GM19467 (cell line): Measurements from ENCODE around the gene OR2T10.
"Not testable (repeated sequence)": the region's sequence is repeated elsewhere in the genome, so short reads cannot be mapped to it uniquely, and the experiment has no call there.

Experiments used
- ATAC-seq: cut with Tn5 transposase; IDR thresholded peaks from one replicate; pipeline ENCODE4 v1.9.1; 2021; ENCODE audit warnings: mild to moderate bottlenecking, moderate library complexity; ENCODE audit not compliant: unreplicated experiment

OR2T10 gene

DNA sequence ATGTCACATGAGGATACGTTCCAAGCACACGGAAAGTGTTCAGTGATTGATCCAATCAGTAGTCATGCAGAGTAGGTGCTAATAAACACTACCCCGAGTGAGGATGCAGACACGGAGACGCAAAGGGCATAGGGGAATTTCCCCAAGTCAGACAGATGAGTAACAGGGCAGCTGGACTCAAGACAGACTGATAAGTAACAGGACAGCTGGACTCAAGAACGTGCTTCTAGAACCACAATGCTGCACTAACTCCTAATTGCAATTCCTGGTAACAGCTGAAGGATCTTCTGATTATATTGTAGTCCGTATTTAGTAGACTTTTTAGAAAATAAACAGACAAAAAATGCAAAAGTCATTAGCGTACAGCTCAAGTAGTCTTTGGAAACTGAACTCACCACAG is 1.9 kb upstream of the OR2T10 start:
- no peak for ATAC-seq

GRCh38 chr1:248596615-248597014 is 885 bp downstream of the OR2T10 start:
- no peak for ATAC-seq

- no peak for ATAC-seq
These were observed 4.3 kb downstream of the OR2T10 start for GRCh38 chr1:248593226-248593625.

DNA sequence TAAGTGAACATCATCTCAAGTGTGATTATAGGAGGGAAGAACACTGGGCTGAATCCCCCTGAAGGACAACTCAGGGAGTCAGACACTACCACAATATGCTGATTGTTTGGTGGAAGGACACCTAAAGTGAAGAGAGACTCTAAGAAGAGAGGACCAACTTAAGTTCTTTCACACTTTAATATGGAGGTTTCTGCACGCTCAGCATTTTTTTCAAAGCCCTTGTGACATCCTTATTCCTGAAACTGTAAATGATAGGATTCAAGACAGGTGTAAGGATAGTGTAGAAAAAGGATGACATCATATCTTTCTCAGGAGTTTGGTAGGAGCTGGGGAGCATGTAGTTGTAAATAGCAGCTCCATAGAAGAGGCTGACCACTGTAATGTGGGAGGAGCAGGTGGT is 4.8 kb downstream of the OR2T10 start:
- ATAC-seq, result no peak

DNA sequence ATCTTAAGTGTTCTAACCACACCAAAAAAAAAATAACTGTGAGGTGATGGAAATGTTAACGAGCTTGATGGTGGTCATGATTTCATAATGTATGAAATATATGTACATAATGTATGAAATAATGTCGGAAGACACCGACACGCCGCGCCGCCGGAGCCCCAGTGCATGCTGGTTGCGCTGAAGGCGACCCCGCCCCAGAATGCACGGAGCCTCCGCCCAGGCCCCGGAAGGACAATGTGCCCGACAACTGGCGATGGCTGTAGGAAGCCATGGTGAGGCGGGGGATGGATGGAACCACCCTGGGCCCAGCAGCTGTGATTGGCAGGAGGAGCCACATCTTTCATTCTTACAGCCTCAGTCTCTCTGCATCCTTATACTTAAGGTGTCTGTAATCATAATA is 7.4 kb downstream of the OR2T10 start:
- ATAC-seq, result no peak

- ATAC-seq, result no peak
These were observed 8.2 kb downstream of the OR2T10 start for GRCh38 chr1:248589334-248589733.

GRCh38 chr1:248585266-248585665 is 12.2 kb downstream of the OR2T10 start:
- no peak for ATAC-seq

GRCh38 chr1:248576260-248576980 is 21.1 kb downstream of the OR2T10 start:
- no peak for ATAC-seq

GRCh38 chr1:248574657-248575056 is 22.8 kb downstream of the OR2T10 start, which contains the start of gene OR2T34:
Gene OR2T34 (minus strand): TSS chr1:248574757. CDS start chr1:248574757, 0 bp downstream.
- not testable (repeated sequence) for ATAC-seq

DNA sequence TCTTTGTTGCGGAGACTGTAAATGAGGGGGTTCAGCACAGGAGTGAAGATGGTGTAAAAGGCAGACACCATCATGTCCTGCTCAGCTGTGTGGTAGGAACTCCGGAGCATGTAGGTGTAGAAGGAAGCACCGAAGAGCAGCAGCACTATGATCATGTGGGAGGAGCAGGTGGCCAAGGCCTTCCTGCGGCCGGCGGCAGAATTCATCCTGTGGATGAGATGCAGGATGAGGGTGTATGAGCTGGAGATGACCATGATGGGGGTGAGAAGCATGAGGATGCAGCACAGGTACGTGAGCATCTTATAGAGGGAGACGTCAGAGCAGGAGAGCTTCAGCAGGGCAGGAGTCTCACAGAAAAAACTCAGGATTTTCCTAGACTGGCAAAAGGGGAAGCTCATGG is 23.6 kb downstream of the OR2T10 start:
- ATAC-seq, result not testable (repeated sequence)

DNA sequence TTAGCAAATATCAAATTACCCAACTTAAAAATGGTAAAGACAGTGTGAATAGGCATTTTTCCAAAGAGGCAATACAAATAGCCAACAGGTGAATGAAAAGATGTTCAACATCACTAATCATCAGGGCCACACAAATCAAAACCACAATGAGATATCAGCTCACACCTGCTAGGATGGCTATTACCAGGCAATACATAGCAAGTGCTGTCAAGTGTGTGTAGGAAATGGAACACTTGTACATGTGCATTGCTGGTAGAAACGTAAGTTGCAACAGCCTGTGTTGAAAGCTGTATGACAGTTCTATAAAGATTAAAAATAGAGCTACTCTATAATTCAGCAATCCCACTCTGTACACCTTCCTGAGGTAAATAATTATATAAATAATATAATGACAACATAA is 25.5 kb downstream of the OR2T10 start:
- peak; percentile 56 for ATAC-seq

DNA sequence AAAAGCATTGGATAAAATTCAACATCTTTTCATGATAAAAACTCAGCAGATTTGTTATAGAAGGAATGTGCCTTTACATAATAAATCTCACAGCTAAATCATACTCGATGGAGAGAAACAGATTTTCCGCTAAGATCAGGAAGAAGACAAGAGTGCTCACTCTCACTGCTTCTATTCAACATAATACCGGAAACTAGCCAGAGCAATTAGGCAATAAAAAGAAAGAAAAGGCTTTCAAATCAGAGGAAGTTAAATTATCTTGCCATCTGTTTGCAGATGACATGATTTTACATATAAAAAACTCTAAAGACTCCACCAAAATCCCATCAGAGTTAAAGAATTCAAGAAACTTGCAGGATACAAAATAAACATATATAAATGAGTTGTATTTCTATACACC is 26.7 kb downstream of the OR2T10 start:
- ATAC-seq, result not testable (repeated sequence)

GRCh38 chr1:248569049-248569448 is 28.5 kb downstream of the OR2T10 start:
- ATAC-seq, result not testable (repeated sequence)

DNA sequence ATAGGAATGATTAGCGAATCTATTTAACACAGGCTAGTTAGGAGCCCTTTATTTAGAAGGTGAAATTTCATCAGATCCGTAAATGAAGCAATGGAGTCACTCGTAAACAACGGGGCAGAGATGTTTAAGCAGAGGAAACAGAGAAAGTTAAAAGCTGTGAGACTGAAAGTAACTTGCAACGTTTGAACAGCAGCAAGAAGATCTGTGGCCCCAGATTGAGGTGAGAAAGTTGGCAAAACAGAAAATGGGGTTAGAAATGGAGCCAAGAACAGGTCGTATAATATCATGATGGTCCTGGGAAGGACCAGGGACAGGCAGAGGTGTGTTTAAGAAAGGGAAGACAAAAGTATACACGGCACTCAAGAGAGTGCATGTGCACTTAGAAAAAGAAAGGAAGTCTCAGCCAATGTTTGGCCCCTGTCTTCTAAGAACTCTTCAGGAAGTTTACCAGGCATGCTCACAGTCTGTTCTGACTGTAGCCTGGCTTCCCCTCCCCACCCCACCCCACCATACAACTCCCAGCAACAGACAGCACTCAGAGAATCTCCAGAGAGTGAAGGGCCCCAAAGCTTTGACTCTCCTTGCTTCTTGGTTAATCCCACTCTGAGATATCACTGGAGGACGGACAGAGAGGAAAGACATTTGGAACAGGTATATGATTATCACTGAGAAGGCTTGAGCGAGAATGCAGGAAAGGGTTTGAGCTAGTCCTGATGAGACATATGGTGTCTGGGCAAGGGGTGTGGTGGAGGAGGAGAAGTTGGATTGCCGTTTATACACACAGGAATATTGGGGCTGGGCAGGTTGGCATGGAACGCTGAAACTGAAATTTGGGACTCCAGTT is 31.7 kb downstream of the OR2T10 start:
- ATAC-seq, result peak; percentile 50

DNA sequence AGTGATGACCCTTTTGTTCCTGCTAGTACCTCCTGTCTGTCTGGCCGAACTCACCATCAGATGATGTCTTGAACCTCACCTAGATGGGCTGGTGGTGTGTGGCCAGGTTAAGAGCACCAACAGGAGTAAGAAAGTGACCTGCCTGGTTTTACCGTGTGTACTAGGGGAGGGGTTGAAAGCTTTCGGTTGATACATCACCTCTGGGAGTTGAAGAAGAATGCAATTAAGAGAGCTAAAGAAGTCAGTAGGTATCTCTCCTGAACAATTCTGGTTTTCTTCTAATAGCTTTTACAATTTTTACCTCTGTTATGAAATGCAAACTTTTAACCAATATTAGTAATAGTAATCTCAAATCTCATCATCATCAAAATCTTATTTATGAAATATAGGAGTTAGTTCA is 34.8 kb downstream of the OR2T10 start, which contains the start of gene OR2T29:
TSS of gene OR2T29 (minus strand) at position 101 of the 400 bp plus-strand sequence. CDS start 3,281 bp downstream, outside the sequence.
- not testable (repeated sequence) for ATAC-seq

DNA sequence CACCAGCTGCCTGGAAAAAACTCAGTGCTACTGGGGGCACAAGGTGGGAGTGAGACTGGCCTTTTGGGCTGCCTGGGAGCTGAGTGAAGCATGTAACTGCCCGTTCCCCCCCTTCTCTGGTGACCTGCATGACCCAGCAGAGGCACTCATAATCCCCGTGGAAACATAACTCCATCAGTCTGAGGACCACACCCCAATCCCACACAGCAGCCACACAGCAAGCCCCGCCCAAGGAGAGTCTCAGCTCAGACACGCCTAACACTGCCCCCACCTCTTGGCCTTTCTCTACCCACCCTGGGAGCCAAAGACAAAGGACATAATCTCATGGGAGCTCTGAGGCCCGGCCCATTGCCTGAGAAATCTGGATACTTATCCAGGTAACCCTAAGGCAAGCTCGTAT is 46.5 kb downstream of the OR2T10 start:
- ATAC-seq, result not testable (repeated sequence)

DNA sequence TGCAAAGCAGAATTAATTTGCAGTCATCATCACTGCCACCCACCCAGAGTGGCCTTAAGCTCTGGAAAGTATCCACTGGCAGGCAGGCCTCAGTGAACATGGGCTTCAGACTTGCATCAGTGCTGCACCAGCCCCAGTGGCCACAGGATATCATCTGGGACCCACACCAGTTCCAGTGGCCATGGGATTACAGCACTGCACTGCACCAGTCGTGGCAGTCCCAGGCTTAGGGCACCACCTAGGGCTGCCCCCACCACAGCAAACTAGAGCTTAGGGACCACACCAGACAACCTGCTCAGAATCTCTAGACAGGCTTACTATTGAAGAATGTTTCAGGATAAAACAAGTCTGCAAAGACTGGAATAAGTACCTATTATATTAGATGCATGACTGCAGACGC is 50.1 kb downstream of the OR2T10 start:
- not testable (repeated sequence) for ATAC-seq
